ENCODE data around the gene SPESP1. TPM values are rescaled to one million over a fixed set of nuclear protein-coding genes. Genes with fewer than 3 reads are reported as not detected.

The SPESP1 gene
- total and polyA plus RNA-seq, 10 donors = 0.43 to 5.9 (median 2.2) TPM

- Histone ChIP-seq H3K9me3 (no peaks in the 10 kb centered on the region), H3K27me3 (replicated peaks in 1 of 7) (peaks cover 0 to 5% (median 0%) of the 10 kb centered on the region in 7 donors), H3K4me3 (no peak overlapping the region), H3K4me1 (no peaks in the 10 kb centered on the region), H3K27ac (no peak overlapping the region), H3K36me3 (no peaks in the 10 kb centered on the region)
- intact Hi-C loops (cut with DNase I; ENCODE audit: low total_unique reads) = no loop called here
- TF ChIP-seq, protein P1, sequence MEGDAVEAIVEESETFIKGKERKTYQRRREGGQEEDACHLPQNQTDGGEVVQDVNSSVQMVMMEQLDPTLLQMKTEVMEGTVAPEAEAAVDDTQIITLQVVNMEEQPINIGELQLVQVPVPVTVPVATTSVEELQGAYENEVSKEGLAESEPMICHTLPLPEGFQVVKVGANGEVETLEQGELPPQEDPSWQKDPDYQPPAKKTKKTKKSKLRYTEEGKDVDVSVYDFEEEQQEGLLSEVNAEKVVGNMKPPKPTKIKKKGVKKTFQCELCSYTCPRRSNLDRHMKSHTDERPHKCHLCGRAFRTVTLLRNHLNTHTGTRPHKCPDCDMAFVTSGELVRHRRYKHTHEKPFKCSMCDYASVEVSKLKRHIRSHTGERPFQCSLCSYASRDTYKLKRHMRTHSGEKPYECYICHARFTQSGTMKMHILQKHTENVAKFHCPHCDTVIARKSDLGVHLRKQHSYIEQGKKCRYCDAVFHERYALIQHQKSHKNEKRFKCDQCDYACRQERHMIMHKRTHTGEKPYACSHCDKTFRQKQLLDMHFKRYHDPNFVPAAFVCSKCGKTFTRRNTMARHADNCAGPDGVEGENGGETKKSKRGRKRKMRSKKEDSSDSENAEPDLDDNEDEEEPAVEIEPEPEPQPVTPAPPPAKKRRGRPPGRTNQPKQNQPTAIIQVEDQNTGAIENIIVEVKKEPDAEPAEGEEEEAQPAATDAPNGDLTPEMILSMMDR (IDR thresholded peaks at IDR 0.05 in 8 of 11, conservative IDR thresholded peaks at IDR 0.05 in 3 of 11) = no peak
- no peak for TF ChIP-seq POLR2A (IDR thresholded peaks at IDR 0.05)
- TF ChIP-seq POLR2AphosphoS5 (IDR thresholded peaks at IDR 0.05) = no peak
- DNase-seq = no peak
- 83 to 94% (median 86%) methylated on average over 5 of the region's 5 CpGs for WGBS, 5 donors
Measured at GRCh38 chr15:68986322-68986721, 56.0 kb downstream of the SPESP1 start.

DNA sequence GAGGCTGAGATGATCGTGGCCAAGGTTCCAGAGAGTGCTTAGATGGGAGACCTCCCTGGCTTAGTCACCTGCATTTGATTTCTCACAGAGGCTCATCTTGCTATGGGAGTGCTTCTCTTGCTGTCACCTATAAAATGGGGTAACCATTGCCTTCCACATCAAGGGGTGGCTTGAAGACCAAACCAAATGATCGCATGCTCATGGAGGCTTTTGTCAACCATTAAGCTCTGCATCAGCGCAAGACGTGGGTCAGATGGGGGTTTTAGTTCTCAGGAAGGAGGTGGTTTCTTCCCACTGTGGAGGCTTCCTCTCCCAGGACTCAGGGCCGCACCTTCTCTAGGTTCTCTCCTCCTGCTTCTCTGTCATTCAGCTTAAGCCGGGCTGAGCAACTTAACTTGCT lies 56.8 kb downstream of the SPESP1 start:
- no peaks in the 10 kb centered on the region for H3K9me3 ChIP-seq
- H3K27ac ChIP-seq = no peak overlapping the region
- TF ChIP-seq, protein P1 (IDR thresholded peaks at IDR 0.05 in 8 of 11, conservative IDR thresholded peaks at IDR 0.05 in 3 of 11) = no peak
- TF ChIP-seq POLR2AphosphoS5 (IDR thresholded peaks at IDR 0.05) (no peak), POLR2A (IDR thresholded peaks at IDR 0.05) (no peak)
- peaks cover 0 to 5% (median 0%) of the 10 kb centered on the region in 7 donors for H3K27me3 ChIP-seq (replicated peaks in 1 of 7)
- no peaks in the 10 kb centered on the region for H3K36me3 ChIP-seq
- intact Hi-C loops (cut with DNase I; ENCODE audit: low total_unique reads) = no loop called here
- no peak overlapping the region for H3K4me3 ChIP-seq
- no peaks in the 10 kb centered on the region for H3K4me1 ChIP-seq
- DNase-seq = no peak
- WGBS, 5 donors = 79 to 87% (median 87%) methylated on average over 6 of the region's 6 CpGs

DNA sequence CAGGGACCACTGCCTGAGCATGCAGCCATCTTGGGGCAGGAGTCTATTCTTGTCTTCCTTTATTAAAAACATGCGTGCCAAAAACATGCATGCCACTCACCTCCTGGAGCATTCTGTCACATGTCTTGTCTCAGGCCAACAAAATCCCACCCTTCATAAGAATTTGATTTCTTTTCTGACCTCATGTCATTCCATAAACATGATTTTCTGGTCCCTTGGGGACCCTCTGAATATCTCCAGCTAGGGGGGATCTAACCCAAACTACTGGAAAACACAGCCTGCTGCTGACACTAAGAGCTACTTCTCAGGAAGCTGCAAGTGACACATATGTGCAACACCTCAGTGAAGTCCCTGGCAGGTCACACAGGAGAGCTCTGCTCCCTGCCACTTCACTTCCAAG lies 57.4 kb downstream of the SPESP1 start:
- DNase-seq = no peak
- intact Hi-C loops (cut with DNase I; ENCODE audit: low total_unique reads) = no loop called here
- no peaks in the 10 kb centered on the region for H3K36me3 ChIP-seq
- TF ChIP-seq POLR2AphosphoS5 (IDR thresholded peaks at IDR 0.05) = no peak
- H3K27ac ChIP-seq = no peak overlapping the region
- peaks cover 0 to 5% (median 0%) of the 10 kb centered on the region in 7 donors for H3K27me3 ChIP-seq (replicated peaks in 1 of 7)
- no peaks in the 10 kb centered on the region for H3K4me1 ChIP-seq
- H3K9me3 ChIP-seq = no peaks in the 10 kb centered on the region
- H3K4me3 ChIP-seq = no peak overlapping the region
- WGBS, 5 donors = 0 to 95% (median 71%) methylated on average over 1 of the region's 1 CpG

GRCh38 chr15:68989541-68990230 lies 59.4 kb downstream of the SPESP1 start:
- no peak overlapping the region for H3K27ac ChIP-seq
- intact Hi-C loops (cut with DNase I; ENCODE audit: low total_unique reads) = no loop called here
- H3K4me1 ChIP-seq = no peaks in the 10 kb centered on the region
- WGBS, 5 donors = 66 to 85% (median 73%) methylated on average over 2 of the region's 2 CpGs
- no peak overlapping the region for H3K4me3 ChIP-seq
- TF ChIP-seq POLR2AphosphoS5 (IDR thresholded peaks at IDR 0.05) (no peak), POLR2A (IDR thresholded peaks at IDR 0.05) (no peak)
- TF ChIP-seq, protein P1 (IDR thresholded peaks at IDR 0.05 in 8 of 11, conservative IDR thresholded peaks at IDR 0.05 in 3 of 11) = no peak
- H3K9me3 ChIP-seq = no peaks in the 10 kb centered on the region
- H3K36me3 ChIP-seq = no peaks in the 10 kb centered on the region
- DNase-seq = no peak
- H3K27me3 ChIP-seq (replicated peaks in 1 of 7) = peaks cover 0 to 5% (median 0%) of the 10 kb centered on the region in 7 donors
